ENCODE results near the gene TTC7B. TPM values are rescaled to one million over a fixed set of nuclear protein-coding genes. Genes with fewer than 3 reads are reported as not detected.
"Not testable (repeated sequence)": the region's sequence is repeated elsewhere in the genome, so short reads cannot be mapped to it uniquely, and the experiment has no call there.

Gene TTC7B
- total RNA-seq, 2 experiments from 2014 or later, result 8.8 to 9.5 TPM

DNA sequence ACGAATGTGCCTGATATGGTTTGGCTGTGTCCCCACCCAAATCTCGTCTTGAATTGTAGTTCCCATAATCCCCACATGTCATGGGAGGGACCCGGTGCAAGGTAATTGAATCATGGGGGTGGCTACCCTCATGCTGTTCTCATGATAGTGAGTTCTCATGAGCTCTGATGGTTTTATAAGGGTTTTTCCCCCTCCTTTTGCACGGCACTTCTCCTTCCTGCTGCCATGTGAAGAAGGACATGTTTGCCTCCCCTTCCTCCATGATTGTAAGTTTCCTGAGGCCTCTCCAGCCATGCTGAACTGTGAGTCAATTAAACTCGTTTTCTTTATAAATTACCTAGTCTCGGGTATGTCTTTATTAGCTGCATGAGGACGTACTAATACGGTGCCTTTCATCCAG lies 289.7 kb downstream of the TTC7B start:
- POLR2A ChIA-PET; H3K27me3 Mint-ChIP-seq; H3K36me3 Mint-ChIP-seq (ENCODE audit: low read depth); CTCF ChIA-PET; DNase-seq; H3K4me3 Mint-ChIP-seq; H3K4me1 Mint-ChIP-seq; H3K27ac Mint-ChIP-seq: not testable (repeated sequence)
- H3K9me3 Mint-ChIP-seq, result peaks cover 22% of the 10 kb centered on the region

DNA sequence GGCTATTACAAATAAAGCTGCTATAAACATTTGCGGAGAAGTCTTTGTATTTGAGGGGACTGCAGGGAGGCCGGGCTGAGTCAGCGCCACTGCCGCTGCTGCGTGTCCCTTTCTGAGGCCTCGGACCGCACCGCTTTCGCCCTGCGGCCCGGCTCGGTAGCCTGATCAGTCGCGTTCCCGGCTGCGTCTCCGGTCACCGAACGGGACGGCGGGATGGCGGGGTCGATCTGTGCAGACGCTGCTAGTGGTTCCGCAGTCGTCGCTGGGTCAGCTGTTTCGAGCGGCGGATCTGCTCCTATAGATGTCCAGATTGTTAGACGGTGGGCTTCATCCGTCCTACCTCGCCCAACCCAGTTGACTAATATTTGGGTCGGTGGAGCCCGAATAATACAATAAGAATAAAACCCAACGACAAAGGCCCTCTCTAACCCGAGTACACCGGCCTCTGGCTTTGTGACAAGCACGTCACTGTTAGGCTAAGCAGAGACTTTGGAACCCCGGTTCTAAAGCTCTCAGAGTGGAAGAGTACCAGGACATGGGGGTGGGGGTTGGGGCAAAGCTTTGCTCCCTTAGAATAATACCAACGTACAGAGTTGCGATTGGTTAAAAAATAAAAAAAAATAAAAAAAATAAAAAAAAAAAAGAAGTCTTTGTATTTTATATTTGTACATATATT lies 290.7 kb downstream of the TTC7B start:
- H3K27me3 Mint-ChIP-seq; H3K4me1 Mint-ChIP-seq; H3K36me3 Mint-ChIP-seq (ENCODE audit: low read depth); H3K4me3 Mint-ChIP-seq; CTCF ChIA-PET; DNase-seq; POLR2A ChIA-PET; H3K27ac Mint-ChIP-seq: not testable (repeated sequence)
- H3K9me3 Mint-ChIP-seq, result peaks cover 22% of the 10 kb centered on the region

DNA sequence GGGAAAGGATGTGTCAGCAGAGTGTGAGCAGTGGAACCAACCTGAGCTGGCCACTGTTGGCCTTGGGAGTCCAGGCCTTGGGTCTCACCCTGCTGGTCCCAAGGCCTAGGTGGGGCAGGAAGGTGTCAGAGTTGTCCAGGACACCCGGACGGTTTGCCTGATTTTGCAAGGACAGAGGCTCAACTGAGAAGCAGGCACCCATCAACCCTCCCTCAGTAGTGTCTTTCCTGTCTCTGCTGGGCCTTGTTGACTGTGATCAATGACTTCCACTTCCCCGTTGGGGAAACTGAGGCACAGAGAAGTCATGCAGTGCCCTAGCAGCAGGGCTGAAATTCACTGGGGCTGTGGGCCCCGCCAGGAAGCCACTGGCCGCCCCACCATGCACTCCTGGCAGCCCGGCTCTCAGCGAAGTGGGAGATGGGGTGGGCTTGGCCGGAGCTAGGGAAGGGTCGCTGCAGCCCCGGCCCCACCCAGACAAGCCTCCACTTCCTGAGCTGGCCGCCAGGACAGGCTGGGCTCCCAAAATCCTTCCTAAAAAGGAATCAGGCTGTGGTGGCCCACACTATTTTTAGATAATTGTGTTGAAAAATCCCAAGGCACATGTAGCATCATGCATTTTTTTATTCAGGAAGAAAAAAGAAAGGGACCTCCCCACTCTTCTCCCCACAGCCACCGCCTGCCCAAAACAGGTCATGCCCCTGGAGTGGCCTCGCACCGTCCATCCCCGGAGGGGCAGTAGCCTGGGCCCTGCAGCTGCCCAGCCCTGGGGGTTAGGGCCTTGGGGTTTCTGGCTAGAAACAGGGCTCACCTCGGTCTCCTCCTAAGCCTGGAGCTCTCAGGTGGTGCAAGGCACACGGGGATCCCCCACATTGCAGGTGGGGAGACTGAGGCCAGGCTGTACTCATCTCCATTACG lies 292.0 kb downstream of the TTC7B start:
- ChIA-PET CTCF (no interaction called here), POLR2A (no interaction called here)
- no peak overlapping the region for H3K27ac Mint-ChIP-seq
- DNase-seq, result no peak
- no peak overlapping the region for H3K4me3 Mint-ChIP-seq
- H3K27me3 Mint-ChIP-seq, result no peaks in the 10 kb centered on the region
- H3K36me3 Mint-ChIP-seq (ENCODE audit: low read depth), result no peaks in the 10 kb centered on the region
- no peaks in the 10 kb centered on the region for H3K4me1 Mint-ChIP-seq
- peaks cover 22% of the 10 kb centered on the region for H3K9me3 Mint-ChIP-seq

DNA sequence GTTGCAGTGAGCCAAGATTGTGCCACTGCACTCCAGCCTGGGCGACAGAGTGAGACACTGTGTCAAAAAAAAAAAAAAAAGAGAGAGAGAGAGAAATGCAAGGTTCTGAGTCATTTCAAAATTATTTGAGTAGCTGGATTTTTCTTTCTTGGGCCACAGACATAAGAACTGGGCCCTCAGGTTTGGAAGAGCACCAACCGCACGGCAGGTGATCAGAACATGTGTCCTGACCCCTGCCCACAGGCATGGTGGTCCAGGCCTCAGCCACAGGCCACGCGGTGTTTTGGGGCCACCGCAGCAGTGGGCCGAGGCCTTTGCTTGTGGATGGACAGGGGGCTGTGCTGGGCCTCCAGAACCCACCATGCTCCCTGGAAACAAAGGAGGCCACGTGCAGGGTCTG lies 292.7 kb downstream of the TTC7B start:
- Mint-ChIP-seq H3K27ac (no peak overlapping the region), H3K36me3 (ENCODE audit: low read depth) (no peaks in the 10 kb centered on the region), H3K4me1 (no peaks in the 10 kb centered on the region), H3K9me3 (peaks cover 17% of the 10 kb centered on the region), H3K4me3 (no peak overlapping the region), H3K27me3 (no peaks in the 10 kb centered on the region)
- DNase-seq, result no peak
- CTCF ChIA-PET, result no interaction called here
- POLR2A ChIA-PET, result no interaction called here

DNA sequence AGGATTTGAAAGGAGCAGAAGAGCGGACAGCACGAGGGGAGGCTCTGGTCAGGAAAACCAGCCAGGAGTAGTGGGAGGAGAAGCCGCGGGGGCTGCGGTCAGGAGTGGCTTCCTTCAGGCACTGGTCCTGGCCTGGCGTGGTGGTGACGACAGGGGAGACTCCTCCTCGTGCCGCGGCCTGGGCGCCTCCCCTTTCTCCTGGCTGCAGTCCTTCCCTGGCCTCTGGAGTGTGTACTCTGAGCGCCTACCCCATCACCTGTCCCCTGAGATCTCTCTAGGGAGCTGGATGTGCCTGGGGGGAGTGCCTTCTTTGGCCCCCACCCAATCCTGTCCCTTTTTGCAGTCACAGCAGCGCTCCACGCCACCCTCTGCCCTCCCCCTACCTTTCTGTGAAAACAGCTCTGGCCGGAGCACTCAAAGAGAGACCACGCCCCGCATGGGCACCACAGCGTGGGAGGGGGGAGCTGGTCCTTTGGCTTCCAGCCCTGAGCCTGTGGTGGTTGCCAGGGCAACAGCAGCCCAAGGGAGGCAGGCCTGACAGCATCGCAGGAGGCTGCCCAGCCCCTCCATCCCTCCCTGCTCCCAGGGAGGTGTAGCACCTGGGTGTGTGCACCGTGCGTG lies 293.5 kb downstream of the TTC7B start:
- no peaks in the 10 kb centered on the region for H3K36me3 Mint-ChIP-seq (ENCODE audit: low read depth)
- POLR2A ChIA-PET, result no interaction called here
- H3K27me3 Mint-ChIP-seq, result no peaks in the 10 kb centered on the region
- H3K4me3 Mint-ChIP-seq, result no peak overlapping the region
- DNase-seq, result no peak
- no peaks in the 10 kb centered on the region for H3K4me1 Mint-ChIP-seq
- no peak overlapping the region for H3K27ac Mint-ChIP-seq
- CTCF ChIA-PET, result no interaction called here
- peaks cover 14% of the 10 kb centered on the region for H3K9me3 Mint-ChIP-seq

DNA sequence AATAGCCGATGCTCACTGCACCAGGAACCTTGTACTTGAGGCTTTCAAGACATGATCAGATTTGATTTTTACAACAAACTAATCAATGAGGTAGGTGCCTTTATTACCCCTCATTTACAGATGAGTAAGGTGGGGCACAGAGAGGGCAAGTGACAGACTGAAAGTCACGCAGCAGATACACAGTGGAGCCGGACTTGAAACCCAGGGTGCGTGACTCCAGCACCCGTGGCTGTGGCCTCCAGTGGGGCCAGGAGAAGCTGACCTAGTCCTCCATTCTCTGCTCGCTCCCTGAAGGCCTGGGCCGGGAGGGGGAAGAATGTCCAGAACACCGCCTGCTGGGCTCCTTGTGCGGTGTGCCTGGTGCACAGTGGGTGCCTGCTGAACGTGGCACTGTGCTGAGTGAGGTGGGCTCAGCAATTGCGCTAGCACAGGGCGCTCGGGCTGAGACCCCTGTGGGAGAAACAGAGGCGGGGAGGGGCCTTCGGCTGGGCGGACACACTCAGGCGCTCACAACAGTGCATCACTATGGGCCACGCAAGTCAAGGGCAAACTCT lies 294.2 kb downstream of the TTC7B start:
- ChIA-PET POLR2A (no interaction called here), CTCF (no interaction called here)
- Mint-ChIP-seq H3K36me3 (ENCODE audit: low read depth) (no peaks in the 10 kb centered on the region), H3K4me1 (no peaks in the 10 kb centered on the region), H3K27me3 (no peaks in the 10 kb centered on the region), H3K27ac (no peak overlapping the region), H3K9me3 (peaks cover 10% of the 10 kb centered on the region), H3K4me3 (no peak overlapping the region)
- no peak for DNase-seq

DNA sequence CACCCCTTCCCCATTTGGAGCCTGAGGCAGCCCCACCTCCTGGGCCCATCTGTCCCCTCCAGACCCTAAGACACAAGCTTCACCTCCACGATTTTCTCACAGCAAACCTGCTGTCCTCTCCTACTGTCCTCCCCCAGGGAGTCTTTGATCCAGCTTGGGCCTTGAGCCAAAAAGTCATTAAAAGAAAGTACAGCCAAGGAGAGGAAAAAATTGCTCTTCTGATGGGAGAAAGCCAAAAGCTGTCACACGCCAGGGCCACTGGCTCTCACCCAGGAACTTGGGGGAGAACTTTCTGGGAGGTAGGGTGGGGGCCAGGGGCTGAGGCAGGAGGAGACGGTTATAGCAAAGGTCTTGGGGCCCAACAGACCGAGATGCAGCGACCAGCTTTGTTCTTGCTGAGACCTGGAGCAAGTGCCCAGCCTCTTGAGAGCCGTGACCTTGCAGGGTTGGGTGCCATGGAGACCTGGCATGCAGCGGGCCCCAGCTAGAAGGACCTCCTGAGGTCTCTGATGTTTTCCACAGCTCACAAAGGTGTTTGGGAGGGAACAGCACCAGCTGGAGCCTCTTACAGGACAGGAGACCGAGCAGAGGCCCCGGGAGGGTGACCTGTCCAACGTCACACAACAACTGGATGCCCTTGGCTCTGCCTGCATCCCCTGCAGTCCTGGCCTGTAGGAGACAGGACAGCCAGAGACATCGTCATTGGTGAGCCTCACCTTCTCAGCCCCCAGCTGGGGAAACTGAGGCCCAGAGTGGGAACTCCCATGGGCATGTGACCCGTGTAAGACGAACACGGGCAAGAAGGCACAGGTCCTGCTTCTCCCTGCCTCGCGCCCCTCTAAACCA lies 294.9 kb downstream of the TTC7B start:
- Mint-ChIP-seq H3K36me3 (ENCODE audit: low read depth) (no peaks in the 10 kb centered on the region), H3K9me3 (peaks cover 4% of the 10 kb centered on the region)

DNA sequence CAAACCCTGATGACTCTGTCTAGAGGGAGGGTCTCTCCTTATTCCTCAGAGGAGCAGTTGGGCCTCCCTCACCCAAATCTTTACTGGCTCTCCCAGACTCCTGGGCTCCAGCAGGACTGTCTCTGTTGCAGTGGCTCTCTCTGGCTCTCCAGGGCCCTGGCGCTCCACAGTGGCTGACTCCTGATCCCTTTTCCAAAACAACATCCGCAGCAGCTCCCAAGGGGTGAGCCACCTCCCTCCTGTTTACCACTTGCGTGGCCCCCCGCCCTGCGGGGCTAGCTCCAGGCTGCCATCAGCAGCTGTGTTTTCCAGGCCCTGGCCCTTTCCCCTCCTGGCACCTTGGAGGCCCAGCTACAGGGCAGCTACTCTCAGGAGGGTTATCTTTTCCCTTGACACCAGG lies 295.9 kb downstream of the TTC7B start:
- Mint-ChIP-seq H3K27ac (no peak overlapping the region), H3K27me3 (no peaks in the 10 kb centered on the region), H3K9me3 (no peaks in the 10 kb centered on the region), H3K4me1 (no peaks in the 10 kb centered on the region), H3K36me3 (ENCODE audit: low read depth) (no peaks in the 10 kb centered on the region), H3K4me3 (no peak overlapping the region)
- ChIA-PET POLR2A (no interaction called here), CTCF (no interaction called here)
- DNase-seq, result no peak

More for the DNA sequence above, 294.9 kb downstream of the TTC7B start:
- no peak for DNase-seq
- ChIA-PET CTCF (no interaction called here), POLR2A (no interaction called here)
- Mint-ChIP-seq H3K4me1 (no peaks in the 10 kb centered on the region), H3K27ac (no peak overlapping the region), H3K4me3 (no peak overlapping the region), H3K27me3 (no peaks in the 10 kb centered on the region)

DNA sequence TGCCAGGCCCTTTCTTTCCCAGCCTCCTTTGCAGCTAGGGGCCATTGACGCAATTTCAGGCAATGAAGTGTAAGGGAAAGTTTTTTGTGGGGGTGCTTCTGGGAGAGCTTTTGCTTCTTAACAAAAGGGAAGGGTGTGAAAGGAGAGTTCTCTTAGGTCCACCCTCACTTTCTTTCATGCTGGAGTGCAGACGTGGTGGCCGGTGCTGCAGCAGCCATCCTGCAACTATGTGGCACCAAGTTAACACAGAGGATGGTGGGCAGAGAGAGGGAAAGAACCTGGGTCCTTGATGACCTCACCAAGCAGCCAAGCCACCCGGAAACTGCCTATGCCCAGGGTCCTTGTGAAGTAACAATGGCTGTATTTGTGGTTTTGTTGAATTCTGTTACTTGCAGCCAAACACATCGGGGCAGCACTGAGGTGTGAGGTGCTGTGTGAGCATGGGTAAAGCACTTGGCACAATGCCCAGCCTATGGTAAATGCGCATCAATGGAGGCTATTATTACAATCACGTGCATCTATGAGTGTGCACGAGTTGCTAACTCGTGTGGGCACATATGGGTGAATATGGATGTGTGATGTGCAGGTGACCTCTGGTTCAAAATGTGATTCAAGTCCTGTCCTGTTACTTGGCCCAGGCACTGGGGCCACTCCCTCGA lies 296.8 kb downstream of the TTC7B start:
- Mint-ChIP-seq H3K9me3 (no peaks in the 10 kb centered on the region), H3K36me3 (ENCODE audit: low read depth) (no peaks in the 10 kb centered on the region), H3K27ac (no peak overlapping the region), H3K27me3 (no peaks in the 10 kb centered on the region), H3K4me3 (no peak overlapping the region), H3K4me1 (no peaks in the 10 kb centered on the region)
- no peak for DNase-seq
- ChIA-PET CTCF (interaction anchor here (1.2 to 2.1 kb wide), 3 partner anchors 118 to 580 kb away, joined by 5 to 9 read pairs (median 7); no protein-coding TSS in a partner anchor), POLR2A (no interaction called here)

DNA sequence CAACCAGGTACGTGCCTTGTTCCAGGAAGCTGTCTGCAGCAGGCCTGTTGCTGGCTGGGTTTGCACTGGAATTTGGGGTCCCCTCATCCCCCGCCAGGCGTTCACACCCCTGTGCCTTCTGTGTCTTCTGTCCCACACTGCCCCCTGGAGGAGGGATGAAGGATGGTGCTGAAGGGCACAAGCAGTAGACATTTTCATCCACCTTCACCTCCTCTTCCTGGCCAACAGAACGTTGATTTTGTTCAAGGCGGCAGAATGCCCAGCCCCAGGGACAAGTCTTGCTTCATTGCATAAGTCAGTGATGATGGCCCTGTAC lies 297.3 kb downstream of the TTC7B start:
- Mint-ChIP-seq H3K27ac (no peak overlapping the region), H3K36me3 (ENCODE audit: low read depth) (no peaks in the 10 kb centered on the region), H3K9me3 (no peaks in the 10 kb centered on the region), H3K4me1 (no peaks in the 10 kb centered on the region), H3K4me3 (no peak overlapping the region), H3K27me3 (no peaks in the 10 kb centered on the region)
- CTCF ChIA-PET, result interaction anchor here (1.0 to 2.1 kb wide), 5 partner anchors 118 to 580 kb away, joined by 3 to 9 read pairs (median 6); no protein-coding TSS in a partner anchor
- POLR2A ChIA-PET, result no interaction called here
- peak; percentile 60 for DNase-seq

DNA sequence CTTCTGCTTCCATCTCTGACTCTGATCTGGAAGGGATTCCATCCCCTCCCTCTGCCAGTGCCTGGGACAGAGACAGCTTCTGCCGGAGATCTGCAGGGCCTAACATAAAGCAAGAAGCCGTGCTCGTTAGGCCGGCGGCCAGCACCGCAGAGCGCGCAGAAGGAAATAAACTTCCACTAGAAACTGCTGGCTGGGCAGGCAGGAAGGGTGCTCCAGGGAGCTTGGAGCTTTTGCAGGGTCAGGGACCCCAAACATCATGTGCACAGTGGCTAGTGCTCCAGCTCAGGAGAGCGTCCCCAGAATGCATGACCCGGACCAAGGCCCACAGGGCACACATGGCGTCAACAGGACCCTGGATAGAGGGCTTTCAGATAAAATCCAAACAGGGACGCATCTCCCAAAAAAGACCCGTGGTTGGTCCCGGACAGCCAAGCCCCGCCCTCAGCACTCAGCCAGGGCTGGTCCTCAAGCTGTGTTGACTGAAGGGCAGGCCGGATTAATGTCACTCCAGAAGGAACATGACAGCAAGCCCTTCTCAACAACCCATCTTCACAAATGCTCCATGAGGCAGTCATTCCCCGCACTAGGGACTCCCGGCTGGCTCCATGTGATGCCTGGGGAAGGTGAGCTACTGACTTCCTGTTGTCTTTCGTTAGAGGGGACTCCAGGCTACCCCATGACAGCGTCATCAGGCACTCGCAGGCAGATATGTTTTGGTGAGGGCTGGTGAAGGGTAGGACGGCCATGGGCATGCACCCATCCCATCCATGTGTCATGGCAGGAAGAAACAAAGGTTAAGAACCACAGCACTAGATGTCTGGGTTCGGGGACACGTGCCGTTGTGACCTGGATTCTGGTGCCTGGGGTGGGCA lies 297.9 kb downstream of the TTC7B start:
- no peaks in the 10 kb centered on the region for H3K27me3 Mint-ChIP-seq
- no peaks in the 10 kb centered on the region for H3K36me3 Mint-ChIP-seq (ENCODE audit: low read depth)
- no peaks in the 10 kb centered on the region for H3K9me3 Mint-ChIP-seq
- POLR2A ChIA-PET, result interaction anchor here (0.9 kb wide), 1 partner anchor 119 kb away, joined by 3 read pairs; no protein-coding TSS in a partner anchor
- H3K27ac Mint-ChIP-seq, result no peak overlapping the region
- DNase-seq, result no peak
- CTCF ChIA-PET, result interaction anchor here (1.0 to 2.1 kb wide), 5 partner anchors 117 to 579 kb away, joined by 3 to 9 read pairs (median 6); no protein-coding TSS in a partner anchor
- H3K4me1 Mint-ChIP-seq, result no peaks in the 10 kb centered on the region
- no peak overlapping the region for H3K4me3 Mint-ChIP-seq

Measured in activated CD4-positive, alpha-beta memory T cell treated with anti-CD3 and anti-CD28 coated beads, Interleukin-2, amount 10 ng/mL, durations not matched to agents 7 days and 5 days (primary cell).